H1 (cell line): ENCODE results near the gene CUL2. TPM values are rescaled to one million over a fixed set of nuclear protein-coding genes. Genes with fewer than 3 reads are reported as not detected.

Source experiments
- CTCF ChIA-PET: fragments of 300-600 bp; sonication (Branson Sonifier 250); formaldehyde crosslinking; loops from one replicate; lab custom pipeline; 2021; ENCODE audit not compliant: partially characterized antibody; lab: Charles Lee
- POLR2A ChIA-PET: fragments of 300-600 bp; sonication (Branson Sonifier 250); formaldehyde crosslinking; loops from one replicate; lab custom pipeline; 2021; ENCODE audit warnings: inconsistent platforms; ENCODE audit not compliant: partially characterized antibody; lab: Charles Lee
- DNase-seq, 2 experiments: peaks; one replicate each; pipeline versions ENCODE4 v3.0.0 to v3.0.0-alpha.2; 2010 to 2022; ENCODE audit warnings: low spot score in 2 of 2, low read depth in 1 of 2, mixed read lengths in 1 of 2
- FAIRE-seq: peaks from 2 replicates; lab custom pipeline; 2011; peaks lifted over from hg19 to GRCh38; lab: Jason Lieb, UNC
- H2AFZ ChIP-seq: 2 replicates; pipeline ENCODE4 v1.8.1; 2012; ENCODE audit warnings: low read length, inconsistent platforms
- H2AK5ac ChIP-seq: 2 replicates; pipeline ENCODE4 v1.6.1; 2013; ENCODE audit warnings: low read depth, low read length
- H2BK120ac ChIP-seq: replicated peaks from 2 replicates; pipeline ENCODE3; 2013; ENCODE audit warnings: low read depth, low read length, inconsistent platforms
- H2BK12ac ChIP-seq: 2 replicates; pipeline ENCODE4 v1.6.1; 2013; ENCODE audit warnings: low read depth, low read length
- H2BK15ac ChIP-seq: 2 replicates; pipeline ENCODE4 v1.6.1; 2013; ENCODE audit warnings: low read length
- H2BK20ac ChIP-seq: 2 replicates; pipeline ENCODE4 v1.6.1; 2013; ENCODE audit warnings: low read length
- H2BK5ac ChIP-seq: 2 replicates; pipeline ENCODE4 v1.6.1; 2013; ENCODE audit warnings: low read depth, low read length
- H3K14ac ChIP-seq: 2 replicates; pipeline ENCODE4 v1.6.1; 2013; ENCODE audit warnings: inconsistent platforms; ENCODE audit not compliant: insufficient read length
- H3K18ac ChIP-seq: 2 replicates; pipeline ENCODE4 v1.6.1; 2013; ENCODE audit warnings: low read length; ENCODE audit errors: extremely low read depth
- H3K23ac ChIP-seq: 2 replicates; pipeline ENCODE4 v1.6.1; 2013; ENCODE audit warnings: inconsistent platforms; ENCODE audit not compliant: insufficient read length
- H3K23me2 ChIP-seq: 2 replicates; pipeline ENCODE4 v1.6.1; 2013; ENCODE audit warnings: low read depth, low read length
- H3K27ac ChIP-seq: 2 replicates; pipeline ENCODE4 v1.6.1; 2011; ENCODE audit warnings: low read depth, low read length, inconsistent platforms
- H3K27me3 ChIP-seq, 4 experiments: replicated peaks in 1 of 4; 1 replicate in 1 of 4; 2 replicates in 3 of 4; pipeline versions ENCODE4 v1.6.1 to v1.8.1; 2011 to 2013; ENCODE audit warnings: low read length in 3 of 4, mild to moderate bottlenecking in 3 of 4, inconsistent platforms in 2 of 4, mixed read lengths in 2 of 4, moderate library complexity in 1 of 4; ENCODE audit not compliant: control insufficient read depth in 3 of 4, insufficient read depth in 3 of 4; ENCODE audit errors: extremely low read depth in 1 of 4
- H3K36me3 ChIP-seq, 4 experiments: 2 replicates each; pipeline versions ENCODE4 v1.6.1 to v1.8.1; 2011 to 2013; ENCODE audit warnings: mild to moderate bottlenecking in 4 of 4, low read length in 3 of 4, moderate library complexity in 2 of 4, control low read depth in 1 of 4, inconsistent platforms in 1 of 4; ENCODE audit not compliant: insufficient read depth in 4 of 4, control insufficient read depth in 2 of 4
- H3K4ac ChIP-seq: replicated peaks from 2 replicates; pipeline ENCODE3; 2013; ENCODE audit warnings: low read length, low read depth, mixed read lengths, inconsistent platforms; ENCODE audit not compliant: insufficient read length
- H3K4me1 ChIP-seq, 4 experiments: replicated peaks in 1 of 4; 1 replicate in 1 of 4; 2 replicates in 3 of 4; pipeline versions ENCODE4 v1.6.1 to v1.8.1; 2011 to 2013; ENCODE audit warnings: low read length in 3 of 4, inconsistent platforms in 2 of 4, mixed read lengths in 1 of 4; ENCODE audit not compliant: insufficient read depth in 4 of 4, control insufficient read depth in 3 of 4
- H3K4me2 ChIP-seq, 2 experiments: 2 replicates each; pipeline versions ENCODE4 v1.6.1 to v1.8.1; 2011 to 2013; ENCODE audit warnings: low read depth in 2 of 2, low read length in 2 of 2, control low read depth in 1 of 2, inconsistent platforms in 1 of 2, mild to moderate bottlenecking in 1 of 2; ENCODE audit not compliant: insufficient read depth in 1 of 2
- H3K4me3 ChIP-seq, 4 experiments: fragments of 200-600, 300-600 bp in 1 of 4; sonication (generic), shearing (Covaris generic), sonication (Bioruptor Twin) in 1 of 4; 2 replicates each; pipeline versions ENCODE4 v1.5.1 to v1.8.1; 2011 to 2016; ENCODE audit warnings: low read length in 4 of 4, low read depth in 3 of 4, control low read depth in 2 of 4, inconsistent platforms in 2 of 4, mild to moderate bottlenecking in 2 of 4, mixed read lengths in 1 of 4, moderate library complexity in 1 of 4; ENCODE audit not compliant: insufficient read depth in 2 of 4; ENCODE audit errors: extremely low read depth in 1 of 4
- H3K56ac ChIP-seq: replicated peaks from 2 replicates; pipeline ENCODE3; 2013; ENCODE audit warnings: low read depth, mild to moderate bottlenecking, mixed read lengths, low read length, inconsistent platforms; ENCODE audit not compliant: insufficient read length
- H3K79me1 ChIP-seq: 2 replicates; pipeline ENCODE4 v1.6.1; 2013; ENCODE audit warnings: low read depth, low read length, control low read depth
- H3K79me2 ChIP-seq, 2 experiments: 2 replicates each; pipeline versions ENCODE4 v1.6.1 to v1.8.1; 2012 to 2013; ENCODE audit warnings: low read length in 2 of 2, mild to moderate bottlenecking in 2 of 2, inconsistent platforms in 1 of 2; ENCODE audit not compliant: insufficient read depth in 2 of 2, control insufficient read depth in 1 of 2
- H3K9ac ChIP-seq, 4 experiments: replicated peaks in 1 of 4; 1 replicate in 1 of 4; 2 replicates in 3 of 4; pipeline versions ENCODE4 v1.6.1 to v1.8.1; 2011 to 2013; ENCODE audit warnings: low read depth in 3 of 4, low read length in 3 of 4, control low read depth in 2 of 4, mild to moderate bottlenecking in 2 of 4, moderate library complexity in 2 of 4, inconsistent platforms in 1 of 4; ENCODE audit errors: extremely low read depth in 1 of 4
- H3K9me3 ChIP-seq, 2 experiments: 2 replicates each; pipeline versions ENCODE4 v1.6.1 to v1.8.1; 2012 to 2013; ENCODE audit warnings: mild to moderate bottlenecking in 2 of 2, moderate library complexity in 2 of 2, control low read depth in 1 of 2, inconsistent platforms in 1 of 2, low read depth in 1 of 2, low read length in 1 of 2, mixed read lengths in 1 of 2; ENCODE audit not compliant: insufficient read depth in 2 of 2
- H4K20me1 ChIP-seq, 2 experiments: replicated peaks in 1 of 2; 2 replicates each; pipeline versions ENCODE3 to v1.8.1; 2011 to 2013; ENCODE audit warnings: inconsistent platforms in 2 of 2, low read length in 2 of 2, mild to moderate bottlenecking in 1 of 2; ENCODE audit not compliant: insufficient read depth in 2 of 2, control insufficient read depth in 1 of 2
- H4K5ac ChIP-seq: 2 replicates; pipeline ENCODE4 v1.6.1; 2013; ENCODE audit warnings: low read length, low read depth, mixed read lengths, inconsistent platforms; ENCODE audit not compliant: insufficient read length
- H4K8ac ChIP-seq: 2 replicates; pipeline ENCODE4 v1.8.0; 2013; ENCODE audit warnings: mild to moderate bottlenecking, moderate library complexity, low read length, inconsistent platforms; ENCODE audit not compliant: insufficient read depth; ENCODE audit errors: extremely low read depth
- H4K91ac ChIP-seq: replicated peaks from 2 replicates; pipeline ENCODE3; 2013; ENCODE audit warnings: low read length, mixed read lengths, inconsistent platforms; ENCODE audit not compliant: insufficient read length
- BCL11A ChIP-seq, 2 experiments: IDR thresholded peaks; one replicate each; pipeline ENCODE4 v1.6.1; 2011; ENCODE audit warnings: low read depth in 2 of 2, low read length in 2 of 2, mild to moderate bottlenecking in 2 of 2
- BRCA1 ChIP-seq: IDR thresholded peaks from 2 replicates; pipeline ENCODE4 v1.6.1; 2012; ENCODE audit warnings: low read depth, low read length, improper control_type of control experiment
- CEBPB ChIP-seq: IDR thresholded peaks from 2 replicates; pipeline ENCODE4 v1.6.1; 2012; ENCODE audit warnings: low read depth, low read length
- CHD1 ChIP-seq: IDR thresholded peaks from 2 replicates; pipeline ENCODE4 v1.6.1; 2012; ENCODE audit warnings: low read depth, low read length, improper control_type of control experiment
- CTBP2 ChIP-seq: IDR thresholded peaks from 2 replicates; pipeline ENCODE4 v1.7.0; 2011; ENCODE audit warnings: borderline replicate concordance, mild to moderate bottlenecking, moderate library complexity, mixed read lengths, low read length; ENCODE audit not compliant: insufficient read depth, insufficient read length
- CTCF ChIP-seq, 3 experiments: IDR thresholded peaks; 1 replicate in 2 of 3; 2 replicates in 1 of 3; pipeline versions ENCODE4 v1.5.1 to v1.6.1; 2011; ENCODE audit warnings: low read length in 3 of 3, mild to moderate bottlenecking in 3 of 3, inconsistent platforms in 2 of 3, low read depth in 1 of 3, moderate library complexity in 1 of 3; ENCODE audit not compliant: insufficient read depth in 1 of 3; ENCODE audit errors: control extremely low read depth in 1 of 3
- EGR1 ChIP-seq: IDR thresholded peaks from 2 replicates; pipeline ENCODE4 v1.6.1; 2011; ENCODE audit warnings: low read depth, low read length, borderline replicate concordance
- EZH2 ChIP-seq: fragments of 200-600 bp; sonication (generic); IDR thresholded peaks from 2 replicates; pipeline ENCODE4 v1.7.1; 2012; ENCODE audit warnings: low read depth, mild to moderate bottlenecking, moderate library complexity, low read length, inconsistent platforms; ENCODE audit not compliant: severe bottlenecking
- MAX ChIP-seq: IDR thresholded peaks from 2 replicates; pipeline ENCODE4 v1.6.1; 2012; ENCODE audit warnings: inconsistent platforms
- PHF8 ChIP-seq: fragments of 200-600 bp; sonication (generic); conservative IDR thresholded peaks from 2 replicates; pipeline ENCODE4 v1.7.1; 2012; ENCODE audit warnings: low read depth, mild to moderate bottlenecking, inconsistent platforms, low read length, moderate library complexity
- POLR2AphosphoS5 ChIP-seq: IDR thresholded peaks from 2 replicates; pipeline ENCODE4 v1.6.1; 2011; ENCODE audit warnings: low read depth, low read length
- SAP30 ChIP-seq: fragments of 300-600 bp; sonication (generic); IDR thresholded peaks from 2 replicates; pipeline ENCODE4 v1.7.1; 2012; ENCODE audit warnings: low read length, moderate library complexity, mild to moderate bottlenecking, inconsistent platforms; ENCODE audit not compliant: insufficient read depth, insufficient replicate concordance
- polyA plus RNA-seq, 7 experiments: library from polyadenylated mRNA; depleted of rRNA in 3 of 7; stranded (reverse) in 5 of 7; unstranded in 2 of 7; fragments of >200 nt in 5 of 7; fragments of 200-250 nt in 2 of 7; gene quantifications; 1 replicate in 5 of 7; 2 replicates in 1 of 7; 4 replicates in 1 of 7; pipeline versions ENCODE4 v1.2.1 to v1.2.3, GENCODE V29; 2011 to 2013; ENCODE audit warnings: missing spikeins in 2 of 7, mixed read lengths in 2 of 7
- total RNA-seq: library from RNA; stranded (reverse); fragmentation: NEBNext Ultra II Directional; extraction: Animal tissue kit (Norgen Biotek cat#: 25700); gene quantifications from 2 replicates; pipeline ENCODE4 v1.2.1, GENCODE V29; 2021

CUL2 gene
- total and polyA plus RNA-seq, 2 of the 8 experiments (the other 6 are each of a cell fraction or from before 2014, with no cell fraction given), result 10.2 to 43.1 TPM

GRCh38 chr10:35050568-35050967, 39.6 kb downstream of the CUL2 start:
- H3K4ac ChIP-seq, result no peak overlapping the region
- no peaks in the 10 kb centered on the region for H3K27me3 ChIP-seq
- H3K9me3 ChIP-seq, result no peaks in the 10 kb centered on the region
- H3K4me2 ChIP-seq, result no peak overlapping the region
- H3K36me3 ChIP-seq, result peaks cover 0 to 10% (median 2%) of the 10 kb centered on the region in 4 experiments; a peak in 2 of 8 replicates
- DNase-seq (no peak), FAIRE-seq (no peak)
- H4K20me1 ChIP-seq, result no peaks in the 10 kb centered on the region
- ChIA-PET CTCF (interaction anchor here (0.8 kb wide), 1 partner anchor 12 kb away, joined by 3 read pairs; no protein-coding TSS in a partner anchor), POLR2A (interaction anchor here (1.1 kb wide), 1 partner anchor 9 kb away, joined by 3 read pairs; no protein-coding TSS in a partner anchor)
- H3K27ac ChIP-seq, result no peak overlapping the region
- no peak overlapping the region for H2BK12ac ChIP-seq
- H3K23me2 ChIP-seq, result no peaks in the 10 kb centered on the region
- H3K79me1 ChIP-seq, result no peaks in the 10 kb centered on the region
- H2BK120ac ChIP-seq, result no peak overlapping the region
- no peak overlapping the region for H3K9ac ChIP-seq
- H4K8ac ChIP-seq, result no peak overlapping the region
- H4K91ac ChIP-seq, result no peak overlapping the region
- no peak overlapping the region for H3K23ac ChIP-seq
- no peaks in the 10 kb centered on the region for H3K4me1 ChIP-seq
- no peak overlapping the region for H3K18ac ChIP-seq
- no peak overlapping the region for H2AK5ac ChIP-seq
- H3K79me2 ChIP-seq, result no peaks in the 10 kb centered on the region
- H2AFZ ChIP-seq, result no peak overlapping the region
- no peak overlapping the region for H2BK15ac ChIP-seq
- H2BK5ac ChIP-seq, result no peak overlapping the region
- no peak overlapping the region for H4K5ac ChIP-seq
- no peak overlapping the region for H2BK20ac ChIP-seq
- H3K14ac ChIP-seq, result no peak overlapping the region
- no peak overlapping the region for H3K4me3 ChIP-seq
- no peak overlapping the region for H3K56ac ChIP-seq
- TF ChIP-seq EZH2 (no peak), EGR1 (no peak), PHF8 (no peak), CHD1 (no peak), POLR2AphosphoS5 (no peak), BRCA1 (no peak), CEBPB (no peak), CTCF (IDR thresholded peaks at IDR 0.05; ENCODE audit: control extremely low read depth in 1 of 3, insufficient read depth in 1 of 3, low read depth in 1 of 3, low read length in 3 of 3) (no peak), MAX (no peak), SAP30 (no peak), BCL11A (IDR thresholded peaks at IDR 0.05; ENCODE audit: low read depth in 2 of 2, low read length in 2 of 2) (no peak), CTBP2 (no peak)
